Bronchial epithelial cell (primary cell): ENCODE measurements around the gene GP9. TPM values are rescaled to one million over a fixed set of nuclear protein-coding genes. Genes with fewer than 3 reads are reported as not detected.
"Not testable (repeated sequence)": the region's sequence is repeated elsewhere in the genome, so short reads cannot be mapped to it uniquely, and the experiment has no call there.

Source experiments
- DNase-seq: peaks from one replicate; pipeline ENCODE4 v3.0.0-alpha.2; 2010; ENCODE audit warnings: low read depth
- FAIRE-seq: peaks from 2 replicates; lab custom pipeline; 2011; peaks lifted over from hg19 to GRCh38; lab: Jason Lieb, UNC
- H3K27me3 ChIP-seq: 2 replicates; pipeline ENCODE4 v1.5.1; 2011; ENCODE audit warnings: low read length; ENCODE audit not compliant: control insufficient read depth, insufficient read depth
- H3K36me3 ChIP-seq: 2 replicates; pipeline ENCODE4 v1.5.1; 2011; ENCODE audit warnings: low read length; ENCODE audit not compliant: control insufficient read depth, insufficient read depth
- H3K4me3 ChIP-seq: 2 replicates; pipeline ENCODE4 v1.5.1; 2011; ENCODE audit warnings: mild to moderate bottlenecking, low read depth, low read length, control low read depth
- CTCF ChIP-seq: IDR thresholded peaks from 2 replicates; pipeline ENCODE4 v1.5.1; 2011; ENCODE audit warnings: mild to moderate bottlenecking, moderate library complexity, low read length, control low read depth, inconsistent platforms; ENCODE audit not compliant: insufficient read depth, severe bottlenecking
- total RNA-seq: library from RNA; depleted of rRNA; stranded (reverse); fragments of >200 nt; gene quantifications from 2 replicates; pipeline ENCODE4 v1.2.1, GENCODE V29; 2014

GP9 gene
- total RNA-seq, 1 donor from 2014 or later: not detected

- peaks cover 4% of the 10 kb centered on the region for H3K36me3 ChIP-seq
Measured at GRCh38 chr3:129107793-129108192, 47.2 kb downstream of the GP9 start.

GRCh38 chr3:129111076-129111780 lies 50.6 kb downstream of the GP9 start:
- not testable (repeated sequence) for H3K4me3 ChIP-seq, FAIRE-seq, DNase-seq, H3K27me3 ChIP-seq, H3K36me3 ChIP-seq

More at GRCh38 chr3:129107793-129108192, 47.2 kb downstream of the GP9 start:
- no peak for DNase-seq
- no peaks in the 10 kb centered on the region for H3K27me3 ChIP-seq
- TF ChIP-seq CTCF: no peak
- H3K4me3 ChIP-seq: no peak overlapping the region
- FAIRE-seq: no peak

Other genes with a start within 250 kb of the GP9 start
- 23.7 and 24.7 TPM in 2 replicates for gene ACAD9, start 181.2 kb upstream of the GP9 start, total RNA-seq
- gene CFAP92, start 66.7 kb upstream of the GP9 start, total RNA-seq: under 0.01 and 0.51 TPM in 2 replicates
- gene EFCC1, start 59.5 kb upstream of the GP9 start, total RNA-seq: under 0.01 TPM in 1 of 2 replicates, not detected in the other
- gene RAB43, start 61.0 kb downstream of the GP9 start, total RNA-seq: 15.0 and 18.6 TPM in 2 replicates
- 11.3 and 19.1 TPM in 2 replicates for gene ISY1, start 100.3 kb downstream of the GP9 start, total RNA-seq
- 371 and 535 TPM in 2 replicates for gene CNBP, start 123.1 kb downstream of the GP9 start, total RNA-seq
- 165 and 259 TPM in 2 replicates for gene COPG1, start 188.8 kb downstream of the GP9 start, total RNA-seq
- gene HMCES, start 218.1 kb downstream of the GP9 start, total RNA-seq: 30.5 and 35.6 TPM in 2 replicates